H1 (cell line): ENCODE measurements around the gene EEF1AKMT2. TPM values are rescaled to one million over a fixed set of nuclear protein-coding genes. Genes with fewer than 3 reads are reported as not detected.
A peak's percentile ranks its signal among the peaks of the same experiment; 100 is the strongest.

Experiments used
- CTCF ChIA-PET: fragments of 300-600 bp; sonication (Branson Sonifier 250); formaldehyde crosslinking; loops from one replicate; lab custom pipeline; 2021; ENCODE audit not compliant: partially characterized antibody; lab: Charles Lee
- POLR2A ChIA-PET: fragments of 300-600 bp; sonication (Branson Sonifier 250); formaldehyde crosslinking; loops from one replicate; lab custom pipeline; 2021; ENCODE audit warnings: inconsistent platforms; ENCODE audit not compliant: partially characterized antibody; lab: Charles Lee
- DNase-seq, 2 experiments: peaks; one replicate each; pipeline versions ENCODE4 v3.0.0 to v3.0.0-alpha.2; 2010 to 2022; ENCODE audit warnings: low spot score in 2 of 2, low read depth in 1 of 2, mixed read lengths in 1 of 2
- FAIRE-seq: peaks from 2 replicates; lab custom pipeline; 2011; peaks lifted over from hg19 to GRCh38; lab: Jason Lieb, UNC
- H2AFZ ChIP-seq: 2 replicates; pipeline ENCODE4 v1.8.1; 2012; ENCODE audit warnings: low read length, inconsistent platforms
- H2AK5ac ChIP-seq: 2 replicates; pipeline ENCODE4 v1.6.1; 2013; ENCODE audit warnings: low read depth, low read length
- H2BK120ac ChIP-seq: replicated peaks from 2 replicates; pipeline ENCODE3; 2013; ENCODE audit warnings: low read depth, low read length, inconsistent platforms
- H2BK12ac ChIP-seq: 2 replicates; pipeline ENCODE4 v1.6.1; 2013; ENCODE audit warnings: low read depth, low read length
- H2BK15ac ChIP-seq: 2 replicates; pipeline ENCODE4 v1.6.1; 2013; ENCODE audit warnings: low read length
- H2BK20ac ChIP-seq: 2 replicates; pipeline ENCODE4 v1.6.1; 2013; ENCODE audit warnings: low read length
- H2BK5ac ChIP-seq: 2 replicates; pipeline ENCODE4 v1.6.1; 2013; ENCODE audit warnings: low read depth, low read length
- H3K14ac ChIP-seq: 2 replicates; pipeline ENCODE4 v1.6.1; 2013; ENCODE audit warnings: inconsistent platforms; ENCODE audit not compliant: insufficient read length
- H3K18ac ChIP-seq: 2 replicates; pipeline ENCODE4 v1.6.1; 2013; ENCODE audit warnings: low read length; ENCODE audit errors: extremely low read depth
- H3K23ac ChIP-seq: 2 replicates; pipeline ENCODE4 v1.6.1; 2013; ENCODE audit warnings: inconsistent platforms; ENCODE audit not compliant: insufficient read length
- H3K23me2 ChIP-seq: 2 replicates; pipeline ENCODE4 v1.6.1; 2013; ENCODE audit warnings: low read depth, low read length
- H3K27ac ChIP-seq: 2 replicates; pipeline ENCODE4 v1.6.1; 2011; ENCODE audit warnings: low read depth, low read length, inconsistent platforms
- H3K27me3 ChIP-seq, 4 experiments: replicated peaks in 1 of 4; 1 replicate in 1 of 4; 2 replicates in 3 of 4; pipeline versions ENCODE4 v1.6.1 to v1.8.1; 2011 to 2013; ENCODE audit warnings: low read length in 3 of 4, mild to moderate bottlenecking in 3 of 4, inconsistent platforms in 2 of 4, mixed read lengths in 2 of 4, moderate library complexity in 1 of 4; ENCODE audit not compliant: control insufficient read depth in 3 of 4, insufficient read depth in 3 of 4; ENCODE audit errors: extremely low read depth in 1 of 4
- H3K36me3 ChIP-seq, 4 experiments: 2 replicates each; pipeline versions ENCODE4 v1.6.1 to v1.8.1; 2011 to 2013; ENCODE audit warnings: mild to moderate bottlenecking in 4 of 4, low read length in 3 of 4, moderate library complexity in 2 of 4, control low read depth in 1 of 4, inconsistent platforms in 1 of 4; ENCODE audit not compliant: insufficient read depth in 4 of 4, control insufficient read depth in 2 of 4
- H3K4ac ChIP-seq: replicated peaks from 2 replicates; pipeline ENCODE3; 2013; ENCODE audit warnings: low read length, low read depth, mixed read lengths, inconsistent platforms; ENCODE audit not compliant: insufficient read length
- H3K4me1 ChIP-seq, 4 experiments: replicated peaks in 1 of 4; 1 replicate in 1 of 4; 2 replicates in 3 of 4; pipeline versions ENCODE4 v1.6.1 to v1.8.1; 2011 to 2013; ENCODE audit warnings: low read length in 3 of 4, inconsistent platforms in 2 of 4, mixed read lengths in 1 of 4; ENCODE audit not compliant: insufficient read depth in 4 of 4, control insufficient read depth in 3 of 4
- H3K4me2 ChIP-seq, 2 experiments: 2 replicates each; pipeline versions ENCODE4 v1.6.1 to v1.8.1; 2011 to 2013; ENCODE audit warnings: low read depth in 2 of 2, low read length in 2 of 2, control low read depth in 1 of 2, inconsistent platforms in 1 of 2, mild to moderate bottlenecking in 1 of 2; ENCODE audit not compliant: insufficient read depth in 1 of 2
- H3K4me3 ChIP-seq, 4 experiments: fragments of 200-600, 300-600 bp in 1 of 4; sonication (generic), shearing (Covaris generic), sonication (Bioruptor Twin) in 1 of 4; 2 replicates each; pipeline versions ENCODE4 v1.5.1 to v1.8.1; 2011 to 2016; ENCODE audit warnings: low read length in 4 of 4, low read depth in 3 of 4, control low read depth in 2 of 4, inconsistent platforms in 2 of 4, mild to moderate bottlenecking in 2 of 4, mixed read lengths in 1 of 4, moderate library complexity in 1 of 4; ENCODE audit not compliant: insufficient read depth in 2 of 4; ENCODE audit errors: extremely low read depth in 1 of 4
- H3K56ac ChIP-seq: replicated peaks from 2 replicates; pipeline ENCODE3; 2013; ENCODE audit warnings: low read depth, mild to moderate bottlenecking, mixed read lengths, low read length, inconsistent platforms; ENCODE audit not compliant: insufficient read length
- H3K79me1 ChIP-seq: 2 replicates; pipeline ENCODE4 v1.6.1; 2013; ENCODE audit warnings: low read depth, low read length, control low read depth
- H3K79me2 ChIP-seq, 2 experiments: 2 replicates each; pipeline versions ENCODE4 v1.6.1 to v1.8.1; 2012 to 2013; ENCODE audit warnings: low read length in 2 of 2, mild to moderate bottlenecking in 2 of 2, inconsistent platforms in 1 of 2; ENCODE audit not compliant: insufficient read depth in 2 of 2, control insufficient read depth in 1 of 2
- H3K9ac ChIP-seq, 4 experiments: replicated peaks in 1 of 4; 1 replicate in 1 of 4; 2 replicates in 3 of 4; pipeline versions ENCODE4 v1.6.1 to v1.8.1; 2011 to 2013; ENCODE audit warnings: low read depth in 3 of 4, low read length in 3 of 4, control low read depth in 2 of 4, mild to moderate bottlenecking in 2 of 4, moderate library complexity in 2 of 4, inconsistent platforms in 1 of 4; ENCODE audit errors: extremely low read depth in 1 of 4
- H3K9me3 ChIP-seq, 2 experiments: 2 replicates each; pipeline versions ENCODE4 v1.6.1 to v1.8.1; 2012 to 2013; ENCODE audit warnings: mild to moderate bottlenecking in 2 of 2, moderate library complexity in 2 of 2, control low read depth in 1 of 2, inconsistent platforms in 1 of 2, low read depth in 1 of 2, low read length in 1 of 2, mixed read lengths in 1 of 2; ENCODE audit not compliant: insufficient read depth in 2 of 2
- H4K20me1 ChIP-seq, 2 experiments: replicated peaks in 1 of 2; 2 replicates each; pipeline versions ENCODE3 to v1.8.1; 2011 to 2013; ENCODE audit warnings: inconsistent platforms in 2 of 2, low read length in 2 of 2, mild to moderate bottlenecking in 1 of 2; ENCODE audit not compliant: insufficient read depth in 2 of 2, control insufficient read depth in 1 of 2
- H4K5ac ChIP-seq: 2 replicates; pipeline ENCODE4 v1.6.1; 2013; ENCODE audit warnings: low read length, low read depth, mixed read lengths, inconsistent platforms; ENCODE audit not compliant: insufficient read length
- H4K8ac ChIP-seq: 2 replicates; pipeline ENCODE4 v1.8.0; 2013; ENCODE audit warnings: mild to moderate bottlenecking, moderate library complexity, low read length, inconsistent platforms; ENCODE audit not compliant: insufficient read depth; ENCODE audit errors: extremely low read depth
- H4K91ac ChIP-seq: replicated peaks from 2 replicates; pipeline ENCODE3; 2013; ENCODE audit warnings: low read length, mixed read lengths, inconsistent platforms; ENCODE audit not compliant: insufficient read length
- CBX5 ChIP-seq: fragments of 300-800, 300-1000 bp; sonication (generic); IDR thresholded peaks from 2 replicates; pipeline ENCODE4 v1.7.1; 2016; ENCODE audit warnings: antibody characterized with exemption, low read length, low read depth
- CHD1 ChIP-seq: IDR thresholded peaks from 2 replicates; pipeline ENCODE4 v1.6.1; 2012; ENCODE audit warnings: low read depth, low read length, improper control_type of control experiment
- CHD2 ChIP-seq: IDR thresholded peaks from 2 replicates; pipeline ENCODE4 v1.6.1; 2012; ENCODE audit warnings: low read length, improper control_type of control experiment
- CTBP2 ChIP-seq: IDR thresholded peaks from 2 replicates; pipeline ENCODE4 v1.7.0; 2011; ENCODE audit warnings: borderline replicate concordance, mild to moderate bottlenecking, moderate library complexity, mixed read lengths, low read length; ENCODE audit not compliant: insufficient read depth, insufficient read length
- GABPA ChIP-seq: IDR thresholded peaks from 2 replicates; pipeline ENCODE4 v1.6.1; 2011; ENCODE audit warnings: mild to moderate bottlenecking, low read length, moderate library complexity, borderline replicate concordance; ENCODE audit not compliant: insufficient read depth
- JUN ChIP-seq: IDR thresholded peaks from 2 replicates; pipeline ENCODE4 v1.6.1; 2011; ENCODE audit warnings: low read depth, mild to moderate bottlenecking, improper control_type of control experiment, low read length
- MAFK ChIP-seq: IDR thresholded peaks from 2 replicates; pipeline ENCODE4 v1.6.1; 2012; ENCODE audit warnings: low read depth, mild to moderate bottlenecking, improper control_type of control experiment, low read length
- NRF1 ChIP-seq: IDR thresholded peaks from 2 replicates; pipeline ENCODE4 v1.6.1; 2011; ENCODE audit warnings: mild to moderate bottlenecking, low read depth, low read length, improper control_type of control experiment
- PHF8 ChIP-seq: fragments of 200-600 bp; sonication (generic); conservative IDR thresholded peaks from 2 replicates; pipeline ENCODE4 v1.7.1; 2012; ENCODE audit warnings: low read depth, mild to moderate bottlenecking, inconsistent platforms, low read length, moderate library complexity
- RBBP5 ChIP-seq: IDR thresholded peaks from 2 replicates; pipeline ENCODE4 v1.7.1; 2012; ENCODE audit warnings: low read depth, mild to moderate bottlenecking, inconsistent platforms, low read length, moderate library complexity, borderline replicate concordance
- SRF ChIP-seq: IDR thresholded peaks from 2 replicates; pipeline ENCODE4 v1.6.1; 2011; ENCODE audit warnings: mild to moderate bottlenecking, low read depth, low read length, moderate library complexity
- SUZ12 ChIP-seq: fragments of 200-600 bp; sonication (generic); IDR thresholded peaks from 2 replicates; pipeline ENCODE4 v1.6.1; 2012; ENCODE audit warnings: mild to moderate bottlenecking, inconsistent platforms, low read length, moderate library complexity, mixed read lengths
- TAF7 ChIP-seq: optimal IDR thresholded peaks from 2 replicates; pipeline ENCODE3; 2011; ENCODE audit warnings: low read depth, mild to moderate bottlenecking, inconsistent platforms, low read length, moderate library complexity, borderline replicate concordance
- ZNF274 ChIP-seq: IDR thresholded peaks from 2 replicates; pipeline ENCODE4 v1.7.0; 2012; ENCODE audit warnings: low read length, borderline replicate concordance; ENCODE audit errors: extremely low read depth
- WGBS, 2 experiments: shearing (Covaris generic) in 1 of 2; methylation state at CpG; one replicate each; pipeline versions ENCODE4 v1.1.6 to v1.1.7; 2013 to 2015; ENCODE audit warnings: low lambda C conversion rate in 2 of 2, mixed read lengths in 2 of 2, inconsistent platforms in 1 of 2, low coverage in 1 of 2, missing lambda C conversion rate in 1 of 2; ENCODE audit not compliant: insufficient replicate concordance in 2 of 2, insufficient coverage in 1 of 2, insufficient read length in 1 of 2; ENCODE audit errors: extremely low coverage in 1 of 2, missing lambda C conversion rate in 1 of 2; 5-methylcytosine and 5-hydroxymethylcytosine counted together
- polyA plus RNA-seq, 7 experiments: library from polyadenylated mRNA; depleted of rRNA in 3 of 7; stranded (reverse) in 5 of 7; unstranded in 2 of 7; fragments of >200 nt in 5 of 7; fragments of 200-250 nt in 2 of 7; gene quantifications; 1 replicate in 5 of 7; 2 replicates in 1 of 7; 4 replicates in 1 of 7; pipeline versions ENCODE4 v1.2.1 to v1.2.3, GENCODE V29; 2011 to 2013; ENCODE audit warnings: missing spikeins in 2 of 7, mixed read lengths in 2 of 7
- total RNA-seq: library from RNA; stranded (reverse); fragmentation: NEBNext Ultra II Directional; extraction: Animal tissue kit (Norgen Biotek cat#: 25700); gene quantifications from 2 replicates; pipeline ENCODE4 v1.2.1, GENCODE V29; 2021

The EEF1AKMT2 gene
- total and polyA plus RNA-seq, 2 of the 8 experiments (the other 6 are each of a cell fraction or from before 2014, with no cell fraction given) = 9.8 to 26.8 TPM

DNA sequence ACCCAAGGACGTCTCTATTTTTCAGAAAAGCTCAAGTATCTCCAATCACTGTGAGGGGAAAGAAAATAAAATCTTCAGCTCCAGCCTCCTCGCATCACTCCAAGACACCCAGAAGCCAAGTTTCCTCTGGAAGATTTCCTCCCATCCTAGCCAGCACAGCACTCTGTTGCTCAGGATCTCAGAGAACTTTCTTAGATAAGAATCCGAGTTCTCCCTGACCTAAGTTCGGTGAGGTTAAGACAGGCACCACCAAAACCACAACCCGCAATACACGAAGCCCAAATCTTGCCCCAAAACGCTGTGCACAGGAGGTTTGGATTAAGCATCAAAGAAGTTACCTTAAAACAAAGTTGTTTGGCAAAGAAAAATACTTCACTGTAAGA, 51.7 kb downstream of the EEF1AKMT2 start:
- Histone ChIP-seq H4K91ac (no peak overlapping the region), H3K27me3 (peaks cover 1 to 21% (median 14%) of the 10 kb centered on the region in 4 experiments; a peak in 6 of 7 replicates), H3K4me3 (peak overlapping the region in 1 of 4 experiments; percentile 35; a peak in 2 of 8 replicates), H3K27ac (no peak overlapping the region), H3K4me1 (peaks cover 28 to 49% (median 31%) of the 10 kb centered on the region in 4 experiments), H3K4ac (no peak overlapping the region), H3K79me2 (peaks cover 0 to 14% of the 10 kb centered on the region in 2 experiments; a peak in 2 of 4 replicates), H4K5ac (no peak overlapping the region), H3K9me3 (no peaks in the 10 kb centered on the region), H2AFZ (no peak overlapping the region), H4K20me1 (peaks cover 12 to 24% of the 10 kb centered on the region in 2 experiments), H2BK120ac (no peak overlapping the region), H3K4me2 (peak overlapping the region; percentile 61 to 63), H3K9ac (no peak overlapping the region; a peak in 1 of 7 replicates), H2AK5ac (no peak overlapping the region), H3K14ac (no peak overlapping the region), H2BK12ac (no peak overlapping the region), H3K18ac (peak overlapping the region; percentile 4; the same call in 1 of the 2 replicates), H3K23me2 (peaks cover 14% of the 10 kb centered on the region), H4K8ac (no peak overlapping the region), H2BK20ac (no peak overlapping the region), H3K56ac (no peak overlapping the region), H2BK5ac (no peak overlapping the region), H2BK15ac (no peak overlapping the region), H3K79me1 (peaks cover 15% of the 10 kb centered on the region), H3K23ac (no peak overlapping the region), H3K36me3 (no peaks in the 10 kb centered on the region)
- WGBS, 2 experiments = 24% methylated on average over 7 of the region's 7 CpGs; no CpG with 5 or more reads in 1 of the 2 experiments
- FAIRE-seq (no peak), DNase-seq (no peak)
- ChIA-PET CTCF (interaction anchor here (0.6 to 5.3 kb wide), 22 partner anchors 8 to 321 kb away, joined by 3 to 86 read pairs (median 10); partner anchors contain the start of gene OAT), POLR2A (interaction anchor here (1.4 to 2.0 kb wide), 2 partner anchors 16 to 118 kb away, joined by 4 to 6 read pairs; no protein-coding TSS in a partner anchor)
- TF ChIP-seq SUZ12 = no peak
- no peak for TF ChIP-seq CHD1
- TF ChIP-seq NRF1 = no peak
- no peak for TF ChIP-seq ZNF274
- TF ChIP-seq TAF7 = no peak
- no peak for TF ChIP-seq JUN
- TF ChIP-seq RBBP5 = no peak
- TF ChIP-seq CBX5 = no peak
- no peak for TF ChIP-seq SRF
- TF ChIP-seq GABPA = no peak
- no peak for TF ChIP-seq CTBP2
- no peak for TF ChIP-seq CHD2
- TF ChIP-seq MAFK = no peak
- TF ChIP-seq PHF8 = no peak
